HepG2 (cell line): Measurements from ENCODE around the gene STAT6. TPM values are rescaled to one million over a fixed set of nuclear protein-coding genes. Genes with fewer than 3 reads are reported as not detected.

Experiments
- CC2D1A ChIP-seq: sonication (generic); formaldehyde crosslinking; IDR thresholded peaks from 2 replicates; pipeline ENCODE4 v1.8.1; 2023; ENCODE audit warnings: mild to moderate bottlenecking, missing genetic modification reagents
- GLI4 ChIP-seq: sonication (generic); formaldehyde crosslinking; IDR thresholded peaks from 2 replicates; pipeline ENCODE4 v1.5.1; 2020; ENCODE audit warnings: missing genetic modification reagents, mild to moderate bottlenecking, moderate library complexity, borderline replicate concordance
- MED8 ChIP-seq: sonication (generic); formaldehyde crosslinking; IDR thresholded peaks from 2 replicates; pipeline ENCODE4 v1.8.1; 2023; ENCODE audit warnings: mild to moderate bottlenecking, missing genetic modification reagents; ENCODE audit not compliant: insufficient replicate concordance
- ZNF10 ChIP-seq: sonication (generic); formaldehyde crosslinking; IDR thresholded peaks from 2 replicates; pipeline ENCODE4 v1.4.0; 2020; ENCODE audit warnings: mild to moderate bottlenecking, low read depth, missing genetic modification reagents, borderline replicate concordance
- ZNF34 ChIP-seq: sonication (generic); formaldehyde crosslinking; IDR thresholded peaks from 2 replicates; pipeline ENCODE4 v1.4.0; 2020; ENCODE audit warnings: mild to moderate bottlenecking, missing genetic modification reagents, borderline replicate concordance
- ZNF672 ChIP-seq: sonication (generic); formaldehyde crosslinking; IDR thresholded peaks from 2 replicates; pipeline ENCODE4 v1.8.1; 2022; ENCODE audit warnings: missing genetic modification reagents
- ZNF878 ChIP-seq: sonication (generic); formaldehyde crosslinking; IDR thresholded peaks from 2 replicates; pipeline ENCODE4 v1.8.1; 2023; ENCODE audit warnings: mild to moderate bottlenecking, missing genetic modification reagents, moderate library complexity
- polyA plus RNA-seq, 8 experiments: library from polyadenylated mRNA; depleted of rRNA in 3 of 8; stranded (reverse) in 7 of 8; unstranded in 1 of 8; fragments of >200 nt; fragmentation: Illumina TruSeq in 4 of 8; extraction: Trizol in 4 of 8; gene quantifications; 2 replicates each; pipeline versions ENCODE4 v1.2.1 to v1.2.3, GENCODE V29; 2011 to 2016; ENCODE audit warnings: low read depth in 4 of 8, missing spikeins in 1 of 8, mixed read lengths in 1 of 8; ENCODE audit not compliant: insufficient read depth in 1 of 8
- total RNA-seq, 5 experiments: library from RNA; depleted of rRNA; stranded (reverse); fragments of >200 nt; fragmentation: Illumina TruSeq; extraction: Trizol; gene quantifications; 2 replicates each; pipeline ENCODE4 v1.2.3, GENCODE V29; 2016; ENCODE audit warnings: low read depth in 1 of 5
- TF ChIP-seq, protein P1 (sequence below): sonication (generic); formaldehyde crosslinking; IDR thresholded peaks from 2 replicates; pipeline ENCODE4 v1.4.0; 2020; ENCODE audit warnings: missing genetic modification reagents
- TF ChIP-seq, protein P2 (sequence below): sonication (generic); formaldehyde crosslinking; IDR thresholded peaks from 2 replicates; pipeline ENCODE4 v1.5.1; 2020; ENCODE audit warnings: mild to moderate bottlenecking, missing genetic modification reagents, moderate library complexity
- TF ChIP-seq, protein P3 (sequence below), 2 experiments: fragments of 450-650 bp in 1 of 2; sonication (generic) in 1 of 2; formaldehyde crosslinking in 1 of 2; IDR thresholded peaks; 2 replicates each; pipeline versions ENCODE4 v1.6.1 to v1.8.0; 2016 to 2022; ENCODE audit warnings: antibody characterized with exemption in 1 of 2, mild to moderate bottlenecking in 1 of 2, missing genetic modification reagents in 1 of 2

Gene STAT6
- total and polyA plus RNA-seq, 2 of the 13 experiments (the other 11 are each of a cell fraction or from before 2014, with no cell fraction given): 28.0 to 62.2 TPM

DNA sequence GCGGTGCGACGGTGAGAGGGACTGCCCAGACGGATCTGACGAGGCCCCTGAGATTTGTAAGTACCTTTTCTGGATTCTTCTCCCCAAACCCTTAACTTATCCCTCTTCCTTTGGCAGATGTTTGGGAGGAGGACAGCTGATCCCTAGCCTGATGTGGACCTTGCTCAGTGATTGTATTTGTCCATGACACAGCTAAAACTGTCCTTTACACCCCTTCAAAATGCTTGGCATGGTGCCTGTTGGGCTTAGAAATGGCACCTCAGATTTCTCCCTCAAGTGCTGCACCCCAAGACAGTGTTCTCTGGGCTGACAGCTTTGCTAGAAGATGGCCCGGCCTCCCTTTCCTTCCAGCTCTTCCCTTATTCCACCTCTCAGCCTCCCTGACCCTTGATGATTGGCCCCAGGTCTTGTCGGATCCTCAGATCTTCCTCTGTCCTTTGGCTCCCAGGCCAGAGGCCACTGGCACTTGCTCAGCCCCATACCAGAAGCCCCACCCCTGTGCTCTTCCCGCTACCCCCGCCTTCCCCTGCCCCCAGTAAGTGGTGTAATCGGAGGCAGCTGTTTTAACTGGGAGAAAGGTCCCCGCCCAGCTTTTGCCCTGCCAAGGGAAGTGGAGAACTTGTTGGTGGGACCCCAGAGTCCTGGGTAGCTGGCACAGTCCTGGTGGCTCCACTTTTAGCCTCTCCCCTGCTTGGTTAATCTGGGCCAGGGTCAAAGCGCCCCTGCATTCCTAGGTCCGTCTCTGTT, 27.5 kb upstream of the STAT6 start (continued):
- TF ChIP-seq, protein P1, sequence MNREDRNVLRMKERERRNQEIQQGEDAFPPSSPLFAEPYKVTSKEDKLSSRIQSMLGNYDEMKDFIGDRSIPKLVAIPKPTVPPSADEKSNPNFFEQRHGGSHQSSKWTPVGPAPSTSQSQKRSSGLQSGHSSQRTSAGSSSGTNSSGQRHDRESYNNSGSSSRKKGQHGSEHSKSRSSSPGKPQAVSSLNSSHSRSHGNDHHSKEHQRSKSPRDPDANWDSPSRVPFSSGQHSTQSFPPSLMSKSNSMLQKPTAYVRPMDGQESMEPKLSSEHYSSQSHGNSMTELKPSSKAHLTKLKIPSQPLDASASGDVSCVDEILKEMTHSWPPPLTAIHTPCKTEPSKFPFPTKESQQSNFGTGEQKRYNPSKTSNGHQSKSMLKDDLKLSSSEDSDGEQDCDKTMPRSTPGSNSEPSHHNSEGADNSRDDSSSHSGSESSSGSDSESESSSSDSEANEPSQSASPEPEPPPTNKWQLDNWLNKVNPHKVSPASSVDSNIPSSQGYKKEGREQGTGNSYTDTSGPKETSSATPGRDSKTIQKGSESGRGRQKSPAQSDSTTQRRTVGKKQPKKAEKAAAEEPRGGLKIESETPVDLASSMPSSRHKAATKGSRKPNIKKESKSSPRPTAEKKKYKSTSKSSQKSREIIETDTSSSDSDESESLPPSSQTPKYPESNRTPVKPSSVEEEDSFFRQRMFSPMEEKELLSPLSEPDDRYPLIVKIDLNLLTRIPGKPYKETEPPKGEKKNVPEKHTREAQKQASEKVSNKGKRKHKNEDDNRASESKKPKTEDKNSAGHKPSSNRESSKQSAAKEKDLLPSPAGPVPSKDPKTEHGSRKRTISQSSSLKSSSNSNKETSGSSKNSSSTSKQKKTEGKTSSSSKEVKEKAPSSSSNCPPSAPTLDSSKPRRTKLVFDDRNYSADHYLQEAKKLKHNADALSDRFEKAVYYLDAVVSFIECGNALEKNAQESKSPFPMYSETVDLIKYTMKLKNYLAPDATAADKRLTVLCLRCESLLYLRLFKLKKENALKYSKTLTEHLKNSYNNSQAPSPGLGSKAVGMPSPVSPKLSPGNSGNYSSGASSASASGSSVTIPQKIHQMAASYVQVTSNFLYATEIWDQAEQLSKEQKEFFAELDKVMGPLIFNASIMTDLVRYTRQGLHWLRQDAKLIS (CRISPR knock-in tag): no peak
- TF ChIP-seq, protein P2, sequence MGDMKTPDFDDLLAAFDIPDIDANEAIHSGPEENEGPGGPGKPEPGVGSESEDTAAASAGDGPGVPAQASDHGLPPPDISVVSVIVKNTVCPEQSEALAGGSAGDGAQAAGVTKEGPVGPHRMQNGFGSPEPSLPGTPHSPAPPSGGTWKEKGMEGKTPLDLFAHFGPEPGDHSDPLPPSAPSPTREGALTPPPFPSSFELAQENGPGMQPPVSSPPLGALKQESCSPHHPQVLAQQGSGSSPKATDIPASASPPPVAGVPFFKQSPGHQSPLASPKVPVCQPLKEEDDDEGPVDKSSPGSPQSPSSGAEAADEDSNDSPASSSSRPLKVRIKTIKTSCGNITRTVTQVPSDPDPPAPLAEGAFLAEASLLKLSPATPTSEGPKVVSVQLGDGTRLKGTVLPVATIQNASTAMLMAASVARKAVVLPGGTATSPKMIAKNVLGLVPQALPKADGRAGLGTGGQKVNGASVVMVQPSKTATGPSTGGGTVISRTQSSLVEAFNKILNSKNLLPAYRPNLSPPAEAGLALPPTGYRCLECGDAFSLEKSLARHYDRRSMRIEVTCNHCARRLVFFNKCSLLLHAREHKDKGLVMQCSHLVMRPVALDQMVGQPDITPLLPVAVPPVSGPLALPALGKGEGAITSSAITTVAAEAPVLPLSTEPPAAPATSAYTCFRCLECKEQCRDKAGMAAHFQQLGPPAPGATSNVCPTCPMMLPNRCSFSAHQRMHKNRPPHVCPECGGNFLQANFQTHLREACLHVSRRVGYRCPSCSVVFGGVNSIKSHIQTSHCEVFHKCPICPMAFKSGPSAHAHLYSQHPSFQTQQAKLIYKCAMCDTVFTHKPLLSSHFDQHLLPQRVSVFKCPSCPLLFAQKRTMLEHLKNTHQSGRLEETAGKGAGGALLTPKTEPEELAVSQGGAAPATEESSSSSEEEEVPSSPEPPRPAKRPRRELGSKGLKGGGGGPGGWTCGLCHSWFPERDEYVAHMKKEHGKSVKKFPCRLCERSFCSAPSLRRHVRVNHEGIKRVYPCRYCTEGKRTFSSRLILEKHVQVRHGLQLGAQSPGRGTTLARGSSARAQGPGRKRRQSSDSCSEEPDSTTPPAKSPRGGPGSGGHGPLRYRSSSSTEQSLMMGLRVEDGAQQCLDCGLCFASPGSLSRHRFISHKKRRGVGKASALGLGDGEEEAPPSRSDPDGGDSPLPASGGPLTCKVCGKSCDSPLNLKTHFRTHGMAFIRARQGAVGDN: peak; percentile 76
- no peak for TF ChIP-seq ZNF878 (CRISPR knock-in tag)
- no peak for TF ChIP-seq ZNF10 (CRISPR knock-in tag)
- no peak for TF ChIP-seq MED8 (CRISPR knock-in tag)
- 0 out of 2 replicates have a peak, but pooled peaks have one; percentile 60 for TF ChIP-seq ZNF34 (CRISPR knock-in tag)
- no peak for TF ChIP-seq GLI4
- TF ChIP-seq, protein P3, sequence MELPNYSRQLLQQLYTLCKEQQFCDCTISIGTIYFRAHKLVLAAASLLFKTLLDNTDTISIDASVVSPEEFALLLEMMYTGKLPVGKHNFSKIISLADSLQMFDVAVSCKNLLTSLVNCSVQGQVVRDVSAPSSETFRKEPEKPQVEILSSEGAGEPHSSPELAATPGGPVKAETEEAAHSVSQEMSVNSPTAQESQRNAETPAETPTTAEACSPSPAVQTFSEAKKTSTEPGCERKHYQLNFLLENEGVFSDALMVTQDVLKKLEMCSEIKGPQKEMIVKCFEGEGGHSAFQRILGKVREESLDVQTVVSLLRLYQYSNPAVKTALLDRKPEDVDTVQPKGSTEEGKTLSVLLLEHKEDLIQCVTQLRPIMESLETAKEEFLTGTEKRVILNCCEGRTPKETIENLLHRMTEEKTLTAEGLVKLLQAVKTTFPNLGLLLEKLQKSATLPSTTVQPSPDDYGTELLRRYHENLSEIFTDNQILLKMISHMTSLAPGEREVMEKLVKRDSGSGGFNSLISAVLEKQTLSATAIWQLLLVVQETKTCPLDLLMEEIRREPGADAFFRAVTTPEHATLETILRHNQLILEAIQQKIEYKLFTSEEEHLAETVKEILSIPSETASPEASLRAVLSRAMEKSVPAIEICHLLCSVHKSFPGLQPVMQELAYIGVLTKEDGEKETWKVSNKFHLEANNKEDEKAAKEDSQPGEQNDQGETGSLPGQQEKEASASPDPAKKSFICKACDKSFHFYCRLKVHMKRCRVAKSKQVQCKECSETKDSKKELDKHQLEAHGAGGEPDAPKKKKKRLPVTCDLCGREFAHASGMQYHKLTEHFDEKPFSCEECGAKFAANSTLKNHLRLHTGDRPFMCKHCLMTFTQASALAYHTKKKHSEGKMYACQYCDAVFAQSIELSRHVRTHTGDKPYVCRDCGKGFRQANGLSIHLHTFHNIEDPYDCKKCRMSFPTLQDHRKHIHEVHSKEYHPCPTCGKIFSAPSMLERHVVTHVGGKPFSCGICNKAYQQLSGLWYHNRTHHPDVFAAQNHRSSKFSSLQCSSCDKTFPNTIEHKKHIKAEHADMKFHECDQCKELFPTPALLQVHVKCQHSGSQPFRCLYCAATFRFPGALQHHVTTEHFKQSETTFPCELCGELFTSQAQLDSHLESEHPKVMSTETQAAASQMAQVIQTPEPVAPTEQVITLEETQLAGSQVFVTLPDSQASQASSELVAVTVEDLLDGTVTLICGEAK (IDR thresholded peaks at IDR 0.05): no peak
- TF ChIP-seq, protein P3 (CRISPR knock-in tag; IDR thresholded peaks at IDR 0.05): no peak
- no peak for TF ChIP-seq CC2D1A (CRISPR knock-in tag)
- TF ChIP-seq ZNF672 (CRISPR knock-in tag): no peak
